Breast epithelium (tissue), 3 donors: ENCODE data around the gene MTCH2.

Experiments
- CTCF ChIP-seq, 3 donors: fragments of 450-650 bp; IDR thresholded peaks; one replicate each; pipeline ENCODE4 v1.5.1; 2016 to 2017; ENCODE audit warnings: antibody characterized with exemption in 3 of 3, mild to moderate bottlenecking in 3 of 3, moderate library complexity in 3 of 3
- POLR2A ChIP-seq: fragments of 450-650 bp; IDR thresholded peaks from one replicate; pipeline ENCODE4 v1.6.1; 2016; ENCODE audit warnings: antibody characterized with exemption, mild to moderate bottlenecking, moderate library complexity
- POLR2AphosphoS5 ChIP-seq, 3 donors: sonication (generic); formaldehyde crosslinking; IDR thresholded peaks; one replicate each; pipeline ENCODE4 v1.6.1; 2017; ENCODE audit warnings: antibody characterized with exemption in 3 of 3

DNA sequence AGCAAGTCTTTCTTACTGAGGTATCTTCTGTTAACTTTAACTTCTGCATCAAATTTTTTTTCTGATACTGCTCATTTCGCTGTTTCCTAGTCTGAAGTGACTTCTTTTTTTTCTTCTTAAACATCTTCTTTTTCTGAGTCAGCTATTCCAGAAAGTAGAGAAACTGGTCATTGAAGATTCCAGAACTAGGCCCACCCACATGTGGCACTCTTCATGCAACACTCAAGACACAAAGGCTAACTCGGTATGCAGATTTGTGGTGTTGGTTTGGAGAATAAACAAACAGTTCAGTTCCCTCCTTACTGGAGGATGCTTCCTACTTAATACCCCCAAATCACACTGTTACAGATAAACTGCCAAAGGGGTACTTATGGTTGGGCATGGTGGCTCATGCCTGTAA lies 25.2 kb upstream of the MTCH2 start:
- TF ChIP-seq CTCF (IDR thresholded peaks at IDR 0.05) (no peak), POLR2AphosphoS5 (IDR thresholded peaks at IDR 0.05) (no peak), POLR2A (no peak)
